ENCODE data around the gene TPST2. TPM values are rescaled to one million over a fixed set of nuclear protein-coding genes. Genes with fewer than 3 reads are reported as not detected.
A peak's percentile ranks its signal among the peaks of the same experiment; 100 is the strongest.

TPST2 gene
- total RNA-seq, 4 donors from 2014 or later: 22.0 to 30.9 (median 28.7) TPM

GRCh38 chr22:26593763-26594162 is 3.8 kb upstream of the TPST2 start:
- H3K36me3 ChIP-seq: no peaks in the 10 kb centered on the region
- H3K4me3 ChIP-seq: no peak overlapping the region
- peaks cover 8 to 21% (median 17%) of the 10 kb centered on the region in 4 donors for H3K4me1 ChIP-seq
- no peak for DNase-seq (ENCODE audit: extremely low spot score)
- no peak for TF ChIP-seq POLR2A (IDR thresholded peaks at IDR 0.05; ENCODE audit: low read depth)
- no peak for TF ChIP-seq EP300 (IDR thresholded peaks at IDR 0.05)
- TF ChIP-seq POLR2AphosphoS5 (IDR thresholded peaks at IDR 0.05): no peak
- TF ChIP-seq CTCF (IDR thresholded peaks at IDR 0.05): no peak
- 57% methylated on average over 1 of the region's 1 CpG for WGBS
- intact Hi-C loops (cut with DNase I): no loop called here
- H3K27me3 ChIP-seq: peaks cover 0 to 29% (median 0%) of the 10 kb centered on the region in 4 donors
- no peaks in the 10 kb centered on the region for H3K9me3 ChIP-seq
- no peak overlapping the region for H3K27ac ChIP-seq (replicated peaks in 1 of 4)

DNA sequence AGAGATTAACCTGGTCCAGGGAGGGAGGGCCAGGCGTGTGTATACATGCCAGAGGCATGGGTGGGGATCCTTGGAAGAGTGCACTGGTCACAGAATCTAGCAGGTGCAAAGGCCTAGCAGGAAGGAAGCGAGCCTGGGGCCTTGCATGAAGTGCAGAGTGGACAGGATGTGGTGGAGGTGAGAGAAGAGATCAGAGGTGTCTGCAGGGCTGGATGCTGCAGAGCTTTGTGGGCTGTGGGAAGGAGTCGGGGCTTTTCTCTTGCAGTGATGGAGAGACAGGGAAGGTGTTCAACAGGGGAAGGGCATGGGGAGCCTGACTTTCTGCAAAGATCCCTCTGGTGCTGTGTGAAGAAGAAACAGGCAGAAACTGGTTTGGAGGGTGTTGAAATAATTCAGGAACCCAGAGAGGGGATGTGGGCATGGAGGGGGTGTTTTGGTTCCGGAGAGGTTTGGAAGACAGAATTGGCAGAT is 2.5 kb upstream of the TPST2 start:
- DNase-seq (ENCODE audit: extremely low spot score): no peak
- Histone ChIP-seq H3K36me3 (no peaks in the 10 kb centered on the region), H3K9me3 (no peaks in the 10 kb centered on the region), H3K4me1 (peaks cover 12 to 21% (median 18%) of the 10 kb centered on the region in 4 donors), H3K27me3 (peaks cover 0 to 20% (median 0%) of the 10 kb centered on the region in 4 donors), H3K4me3 (no peak overlapping the region), H3K27ac (replicated peaks in 1 of 4) (no peak overlapping the region)
- no peak for TF ChIP-seq CTCF (IDR thresholded peaks at IDR 0.05)
- no peak for TF ChIP-seq EP300 (IDR thresholded peaks at IDR 0.05)
- no peak for TF ChIP-seq POLR2AphosphoS5 (IDR thresholded peaks at IDR 0.05)
- no peak for TF ChIP-seq POLR2A (IDR thresholded peaks at IDR 0.05; ENCODE audit: low read depth)
- 78% methylated on average over 4 of the region's 4 CpGs for WGBS
- intact Hi-C loops (cut with DNase I): no loop called here

DNA sequence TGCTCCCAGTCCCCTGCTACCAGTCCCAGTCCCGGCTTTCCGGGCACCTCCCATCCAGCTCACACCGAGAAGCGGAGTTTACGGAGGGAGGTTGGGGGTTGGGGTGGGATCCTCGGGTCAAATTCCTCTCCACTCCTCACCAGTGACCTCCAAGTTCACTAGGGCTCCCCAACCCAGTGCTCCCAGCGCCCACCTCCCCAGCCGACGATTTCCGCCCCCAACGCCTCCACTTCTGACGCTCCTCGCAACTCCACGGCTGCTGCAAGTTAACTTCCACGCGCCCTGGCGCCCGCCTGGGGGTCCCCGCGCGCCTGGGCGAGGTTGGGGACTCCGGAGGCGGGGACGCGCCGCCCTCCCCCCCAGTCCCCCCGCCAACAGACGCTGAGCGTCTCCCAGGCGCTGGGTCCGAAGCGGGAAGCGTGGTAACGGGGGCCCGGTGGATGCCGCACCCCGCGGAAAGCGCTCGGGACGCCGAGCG is 526 bp downstream of the TPST2 start:
- H3K4me1 ChIP-seq: peaks cover 33 to 37% (median 34%) of the 10 kb centered on the region in 4 donors
- DNase-seq (ENCODE audit: extremely low spot score): no peak
- H3K27ac ChIP-seq (replicated peaks in 1 of 4): peak overlapping the region; percentile 76 to 88 (median 80)
- H3K27me3 ChIP-seq: no peaks in the 10 kb centered on the region
- intact Hi-C loops (cut with DNase I): loop anchor here (5.0 kb wide), 1 partner anchor 77 kb away; the partner anchor contains the start of gene TFIP11
- no peaks in the 10 kb centered on the region for H3K9me3 ChIP-seq
- H3K36me3 ChIP-seq: no peaks in the 10 kb centered on the region
- under 1% methylated on average over 24 of the region's 44 CpGs for WGBS
- no peak for TF ChIP-seq POLR2AphosphoS5 (IDR thresholded peaks at IDR 0.05)
- TF ChIP-seq POLR2A (IDR thresholded peaks at IDR 0.05; ENCODE audit: low read depth): no peak
- no peak for TF ChIP-seq CTCF (IDR thresholded peaks at IDR 0.05)
- no peak for TF ChIP-seq EP300 (IDR thresholded peaks at IDR 0.05)
- H3K4me3 ChIP-seq: peak overlapping the region; percentile 74 to 93 (median 80)

GRCh38 chr22:26588729-26589366 is 1.1 kb downstream of the TPST2 start:
- no peak for DNase-seq (ENCODE audit: extremely low spot score)
- H3K27ac ChIP-seq (replicated peaks in 1 of 4): peak overlapping the region; percentile 76 to 88 (median 80)
- no peak for TF ChIP-seq POLR2AphosphoS5 (IDR thresholded peaks at IDR 0.05)
- TF ChIP-seq POLR2A (IDR thresholded peaks at IDR 0.05; ENCODE audit: low read depth): no peak
- no peak for TF ChIP-seq CTCF (IDR thresholded peaks at IDR 0.05)
- no peak for TF ChIP-seq EP300 (IDR thresholded peaks at IDR 0.05)
- no peaks in the 10 kb centered on the region for H3K9me3 ChIP-seq
- H3K27me3 ChIP-seq: no peaks in the 10 kb centered on the region
- peaks cover 33 to 38% (median 34%) of the 10 kb centered on the region in 4 donors for H3K4me1 ChIP-seq
- intact Hi-C loops (cut with DNase I): loop anchor here (5.0 kb wide), 1 partner anchor 77 kb away; the partner anchor contains the start of gene TFIP11
- WGBS: 63% methylated on average over 12 of the region's 14 CpGs
- H3K36me3 ChIP-seq: no peaks in the 10 kb centered on the region
- H3K4me3 ChIP-seq: peak overlapping the region; percentile 74 to 93 (median 80)
